Activated CD4-positive, alpha-beta T cell treated with anti-CD3 and anti-CD28 coated beads, Interleukin-10, Interleukin-2, amounts not matched to agents 100 ng/mL and 50 ng/mL, durations not matched to agents 16 hours and 8 hours (primary cell): Measurements from ENCODE around the gene XIRP1.

ENCODE experiments used
- DNase-seq: peaks from one replicate; pipeline ENCODE4 v3.0.0-alpha.2; 2020

The XIRP1 gene

GRCh38 chr3:39166134-39166710, 26.2 kb downstream of the XIRP1 start:
- no peak for DNase-seq

- no peak for DNase-seq
Observed at GRCh38 chr3:39165518-39165917, 26.9 kb downstream of the XIRP1 start.

- DNase-seq, result no peak
Observed at GRCh38 chr3:39164414-39164813, 28.0 kb downstream of the XIRP1 start.

GRCh38 chr3:39158148-39158715, 34.2 kb downstream of the XIRP1 start:
- DNase-seq, result no peak

- DNase-seq, result no peak
Observed at GRCh38 chr3:39157359-39157758, 35.0 kb downstream of the XIRP1 start.

- no peak for DNase-seq
Observed at GRCh38 chr3:39156421-39156820, 36.0 kb downstream of the XIRP1 start.

- DNase-seq, result no peak
Observed at GRCh38 chr3:39154280-39155021, 37.9 kb downstream of the XIRP1 start.

GRCh38 chr3:39153977-39154279, 38.5 kb downstream of the XIRP1 start:
- DNase-seq, result no peak

- DNase-seq, result peak; percentile 52
Observed at GRCh38 chr3:39150803-39151631, 41.4 kb downstream of the XIRP1 start.

- DNase-seq, result peak; percentile 18
Observed at GRCh38 chr3:39150148-39150802, 42.1 kb downstream of the XIRP1 start.

GRCh38 chr3:39149498-39150147, 42.8 kb downstream of the XIRP1 start:
- DNase-seq, result no peak

GRCh38 chr3:39149059-39149455, 43.3 kb downstream of the XIRP1 start:
- no peak for DNase-seq

GRCh38 chr3:39148435-39149058, 43.8 kb downstream of the XIRP1 start:
- peak; percentile 12 for DNase-seq

- peak; percentile 80 for DNase-seq
Observed at GRCh38 chr3:39147711-39148434, 44.5 kb downstream of the XIRP1 start.

- peak; percentile 90 for DNase-seq
Observed at GRCh38 chr3:39146611-39147591, 45.5 kb downstream of the XIRP1 start.

GRCh38 chr3:39146083-39146501, 46.3 kb downstream of the XIRP1 start:
- DNase-seq, result no peak

GRCh38 chr3:39144748-39145380, 47.5 kb downstream of the XIRP1 start:
- DNase-seq, result no peak

- no peak for DNase-seq
Observed at GRCh38 chr3:39144095-39144747, 48.2 kb downstream of the XIRP1 start.
